B cell (primary cell): ENCODE measurements around the gene NDUFAF4. TPM values are rescaled to one million over a fixed set of nuclear protein-coding genes. Genes with fewer than 3 reads are reported as not detected.
A peak's percentile ranks its signal among the peaks of the same experiment; 100 is the strongest.

Experiments used
- ATAC-seq: fragments of 200-7000 bp; cut with Tn5 transposase; one replicate; pipeline ENCODE4 v1.10.0; 2021; ENCODE audit warnings: low read depth, mild to moderate bottlenecking, moderate number of reproducible peaks, moderate library complexity
- CTCF ChIA-PET: fragments of 350-600 bp; sonication (Branson Sonifier 250); formaldehyde crosslinking; loops from one replicate; lab custom pipeline; 2021; ENCODE audit warnings: antibody characterized with exemption, inconsistent platforms; lab: Charles Lee
- POLR2A ChIA-PET: fragments of 350-600 bp; sonication (Branson Sonifier 250); formaldehyde crosslinking; loops from one replicate; lab custom pipeline; 2021; ENCODE audit warnings: antibody characterized with exemption; lab: Charles Lee
- DNase-seq: peaks from one replicate; pipeline ENCODE4 v3.0.0; 2013
- H2AFZ ChIP-seq: 2 replicates; pipeline ENCODE4 v1.6.1; 2012; ENCODE audit warnings: mild to moderate bottlenecking, low read depth, low read length; ENCODE audit not compliant: insufficient read depth, poor library complexity, severe bottlenecking
- H3K27ac ChIP-seq, 2 donors: 1 replicate in 1 of 2; 2 replicates in 1 of 2; pipeline ENCODE4 v1.5.1; 2012 to 2013; ENCODE audit warnings: low read length in 2 of 2, mild to moderate bottlenecking in 2 of 2, moderate library complexity in 1 of 2
- H3K27me3 ChIP-seq, 4 experiments: fragments of 200-600 bp in 1 of 4; sonication (generic) in 1 of 4; replicated peaks in 1 of 4; 1 replicate in 2 of 4; 2 replicates in 2 of 4; pipeline versions ENCODE4 v1.6.1 to v1.7.0; 2013 to 2016; ENCODE audit warnings: low read length in 3 of 4, mild to moderate bottlenecking in 2 of 4, mixed read lengths in 1 of 4, moderate library complexity in 1 of 4; ENCODE audit not compliant: insufficient read depth in 4 of 4, control insufficient read depth in 3 of 4; ENCODE audit errors: control extremely low read depth in 1 of 4
- H3K36me3 ChIP-seq, 2 experiments: replicated peaks in 1 of 2; 1 replicate in 1 of 2; 2 replicates in 1 of 2; pipeline versions ENCODE4 v1.6.1 to v1.7.1; 2013; ENCODE audit warnings: low read length in 1 of 2; ENCODE audit not compliant: insufficient read depth in 2 of 2, control insufficient read depth in 1 of 2; ENCODE audit errors: control extremely low read depth in 1 of 2, extremely low read depth in 1 of 2
- H3K4me1 ChIP-seq, 2 donors: fragments of 200-600 bp in 1 of 2; sonication (generic) in 1 of 2; 1 replicate in 1 of 2; 2 replicates in 1 of 2; pipeline versions ENCODE4 v1.5.1 to v1.6.1; 2013 to 2017; ENCODE audit warnings: low read length in 2 of 2; ENCODE audit not compliant: control insufficient read depth in 2 of 2, insufficient read depth in 2 of 2
- H3K4me2 ChIP-seq: replicated peaks from 2 replicates; pipeline ENCODE3; 2012; ENCODE audit warnings: mild to moderate bottlenecking, low read depth, low read length; ENCODE audit not compliant: poor library complexity, severe bottlenecking
- H3K4me3 ChIP-seq, 5 experiments: fragments of 200-600 bp in 1 of 5; sonication (generic) in 1 of 5; 1 replicate in 3 of 5; 2 replicates in 2 of 5; pipeline versions ENCODE4 v1.5.1 to v1.7.0; 2011 to 2016; ENCODE audit warnings: low read length in 4 of 5, mild to moderate bottlenecking in 4 of 5, low read depth in 2 of 5, control low read depth in 1 of 5, moderate library complexity in 1 of 5; ENCODE audit not compliant: insufficient read depth in 1 of 5; ENCODE audit errors: control extremely low read depth in 1 of 5, extremely low read depth in 1 of 5
- H3K79me2 ChIP-seq: fragments of 200-600 bp; sonication (generic); one replicate; pipeline ENCODE4 v1.6.0; 2016; ENCODE audit warnings: low read length; ENCODE audit not compliant: control insufficient read depth, insufficient read depth
- H3K9ac ChIP-seq: fragments of 200-600 bp; sonication (generic); 2 replicates; pipeline ENCODE4 v1.6.1; 2017; ENCODE audit warnings: mild to moderate bottlenecking, low read length, moderate library complexity
- H3K9me3 ChIP-seq, 3 donors: one replicate each; pipeline versions ENCODE4 v1.6.1 to v1.7.1; 2013; ENCODE audit warnings: low read length in 2 of 3; ENCODE audit not compliant: control insufficient read depth in 2 of 3, insufficient read depth in 1 of 3; ENCODE audit errors: control extremely low read depth in 1 of 3
- H4K20me1 ChIP-seq: 2 replicates; pipeline ENCODE4 v1.6.0; 2012; ENCODE audit warnings: mild to moderate bottlenecking, low read length; ENCODE audit not compliant: insufficient read depth, control insufficient read depth, poor library complexity, severe bottlenecking
- H3K27ac Mint-ChIP-seq: one replicate; pipeline ENCODE4 v1.8.0; 2021; ENCODE audit warnings: mixed read lengths
- H3K27me3 Mint-ChIP-seq: one replicate; pipeline ENCODE4 v1.8.0; 2021; ENCODE audit warnings: mixed read lengths
- H3K4me1 Mint-ChIP-seq: one replicate; pipeline ENCODE4 v1.8.0; 2021; ENCODE audit warnings: mixed read lengths
- H3K4me3 Mint-ChIP-seq: one replicate; pipeline ENCODE4 v1.8.0; 2021; ENCODE audit warnings: mixed read lengths
- H3K9me3 Mint-ChIP-seq: one replicate; pipeline ENCODE4 v1.8.0; 2022; ENCODE audit warnings: mixed read lengths; ENCODE audit not compliant: insufficient read depth
- EZH2 ChIP-seq: IDR thresholded peaks from 2 replicates; pipeline ENCODE4 v1.6.1; 2012; ENCODE audit warnings: borderline replicate concordance, low read depth, mild to moderate bottlenecking, moderate library complexity, low read length; ENCODE audit not compliant: insufficient read depth, poor library complexity, severe bottlenecking
- whole genome bisulfite sequencing: methylation state at CpG from one replicate; pipeline ENCODE4 v1.1.5; 2013; ENCODE audit warnings: missing lambda C conversion rate; ENCODE audit not compliant: insufficient coverage; 5-methylcytosine and 5-hydroxymethylcytosine counted together
- intact Hi-C: fragments of 100-400 bp; cut with micrococcal nuclease; formaldehyde crosslinking; loops from one replicate; pipeline ENCODE4 v1.10.0; 2022
- polyA plus RNA-seq: library from polyadenylated mRNA; depleted of rRNA; stranded (reverse); fragments of >200 nt; gene quantifications from 2 replicates; pipeline ENCODE4 v1.2.3, GENCODE V29; 2012
- total RNA-seq, 2 donors: library from RNA; stranded (reverse); fragments of 120-200 nt in 1 of 2; gene quantifications; 1 replicate in 1 of 2; 2 replicates in 1 of 2; pipeline versions ENCODE4 v1.2.3 to v1.2.4, GENCODE V29; 2013 to 2022
- TF ChIP-seq, protein P1 (sequence below): fragments of 200-600 bp; IDR thresholded peaks from one replicate; pipeline ENCODE4 v1.8.0; 2022; ENCODE audit warnings: antibody characterized with exemption, mild to moderate bottlenecking

NDUFAF4 gene
- total and polyA plus RNA-seq, 2 donors (not counting 1 experiment from before 2014, with no cell fraction given): 16.3 to 22.3 TPM

DNA sequence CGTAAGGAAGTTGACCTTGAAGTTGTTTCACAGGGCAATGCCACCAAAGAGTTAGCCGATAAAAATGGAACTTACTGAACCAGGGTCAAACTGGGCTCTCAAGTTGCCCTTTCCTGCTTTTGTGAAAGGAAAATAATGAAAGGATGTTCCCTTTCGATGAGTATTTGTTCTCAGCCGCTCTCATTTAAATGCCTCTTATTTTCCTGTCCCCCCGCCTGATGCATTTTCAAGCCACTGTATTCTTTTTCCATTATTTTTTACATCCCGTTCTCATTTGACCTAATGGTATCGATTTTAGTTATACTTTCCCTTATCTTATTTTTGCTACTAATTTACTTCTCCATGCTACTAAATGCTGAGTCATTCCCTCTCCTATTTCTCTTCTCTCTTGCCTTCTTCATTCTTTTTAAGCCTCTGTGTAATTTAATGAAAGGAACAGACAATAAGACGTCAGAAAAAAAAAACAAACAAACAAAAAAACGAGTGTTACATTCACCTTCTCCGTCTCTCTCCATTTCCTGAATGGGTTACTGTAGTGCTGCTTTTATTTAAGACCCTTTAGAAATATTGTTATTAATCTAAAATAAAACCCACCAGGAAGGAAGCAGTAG, 655 bp upstream of the NDUFAF4 start:
- Histone ChIP-seq H3K9me3 (no peaks in the 10 kb centered on the region), H2AFZ (peak overlapping the region; percentile 97), H3K27ac (peak overlapping the region; percentile 83 to 93), H3K79me2 (peaks cover 25% of the 10 kb centered on the region), H4K20me1 (peaks cover 19% of the 10 kb centered on the region), H3K9ac (peak overlapping the region; percentile 94), H3K27me3 (no peaks in the 10 kb centered on the region), H3K4me3 (peak overlapping the region; percentile 89 to 96 (median 92)), H3K4me2 (peak overlapping the region; percentile 80), H3K36me3 (peaks cover 2 to 21% of the 10 kb centered on the region in 2 experiments), H3K4me1 (peaks cover 16 to 22% of the 10 kb centered on the region in 2 donors)
- Mint-ChIP-seq H3K9me3 (no peaks in the 10 kb centered on the region), H3K4me1 (peaks cover 27% of the 10 kb centered on the region), H3K27ac (peak overlapping the region; percentile 97), H3K4me3 (peak overlapping the region; percentile 99), H3K27me3 (peaks cover 13% of the 10 kb centered on the region)
- intact Hi-C loops: loop anchor here (2.0 kb wide), 1 partner anchor 272 kb away; no protein-coding TSS in a partner anchor
- no peak for TF ChIP-seq EZH2
- ChIA-PET CTCF (interaction anchor here (1.0 to 4.5 kb wide), 8 partner anchors 10 to 166 kb away, joined by 3 to 26 read pairs (median 9); partner anchors contain the start of gene KLHL32), POLR2A (interaction anchor here (1.0 to 1.4 kb wide), 3 partner anchors 24 to 376 kb away, joined by 3 to 5 read pairs (median 4); partner anchors contain the start of gene KLHL32)
- DNase-seq (no peak), ATAC-seq (no peak)
- 3% methylated on average over 5 of the region's 10 CpGs for WGBS

- Mint-ChIP-seq H3K4me1 (peaks cover 6% of the 10 kb centered on the region), H3K27ac (no peak overlapping the region), H3K27me3 (no peaks in the 10 kb centered on the region), H3K9me3 (no peaks in the 10 kb centered on the region), H3K4me3 (no peak overlapping the region)
- Histone ChIP-seq H3K4me2 (no peak overlapping the region), H4K20me1 (peaks cover 2% of the 10 kb centered on the region), H3K4me3 (no peak overlapping the region), H3K9me3 (no peaks in the 10 kb centered on the region), H3K36me3 (peaks cover 10 to 42% of the 10 kb centered on the region in 2 experiments), H3K27me3 (no peaks in the 10 kb centered on the region), H3K9ac (no peak overlapping the region), H3K4me1 (peaks cover 0 to 4% of the 10 kb centered on the region in 2 donors), H2AFZ (no peak overlapping the region), H3K27ac (no peak overlapping the region), H3K79me2 (no peaks in the 10 kb centered on the region)
- intact Hi-C loops: no loop called here
- DNase-seq (no peak), ATAC-seq (no peak)
- TF ChIP-seq, protein P1, sequence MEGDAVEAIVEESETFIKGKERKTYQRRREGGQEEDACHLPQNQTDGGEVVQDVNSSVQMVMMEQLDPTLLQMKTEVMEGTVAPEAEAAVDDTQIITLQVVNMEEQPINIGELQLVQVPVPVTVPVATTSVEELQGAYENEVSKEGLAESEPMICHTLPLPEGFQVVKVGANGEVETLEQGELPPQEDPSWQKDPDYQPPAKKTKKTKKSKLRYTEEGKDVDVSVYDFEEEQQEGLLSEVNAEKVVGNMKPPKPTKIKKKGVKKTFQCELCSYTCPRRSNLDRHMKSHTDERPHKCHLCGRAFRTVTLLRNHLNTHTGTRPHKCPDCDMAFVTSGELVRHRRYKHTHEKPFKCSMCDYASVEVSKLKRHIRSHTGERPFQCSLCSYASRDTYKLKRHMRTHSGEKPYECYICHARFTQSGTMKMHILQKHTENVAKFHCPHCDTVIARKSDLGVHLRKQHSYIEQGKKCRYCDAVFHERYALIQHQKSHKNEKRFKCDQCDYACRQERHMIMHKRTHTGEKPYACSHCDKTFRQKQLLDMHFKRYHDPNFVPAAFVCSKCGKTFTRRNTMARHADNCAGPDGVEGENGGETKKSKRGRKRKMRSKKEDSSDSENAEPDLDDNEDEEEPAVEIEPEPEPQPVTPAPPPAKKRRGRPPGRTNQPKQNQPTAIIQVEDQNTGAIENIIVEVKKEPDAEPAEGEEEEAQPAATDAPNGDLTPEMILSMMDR: no peak
- no peak for TF ChIP-seq EZH2
- WGBS: no CpG with 5 or more reads among the region's 1 CpG
- ChIA-PET POLR2A (no interaction called here), CTCF (no interaction called here)
These were observed 8.5 kb downstream of the NDUFAF4 start for GRCh38 chr6:96889146-96889545.
